ENCODE data around the gene PKP1. TPM values are rescaled to one million over a fixed set of nuclear protein-coding genes. Genes with fewer than 3 reads are reported as not detected.

PKP1 gene
- total and polyA plus RNA-seq, 2 of the 4 experiments (the other 2 are of a cell fraction): 0.18 to 0.36 TPM

DNA sequence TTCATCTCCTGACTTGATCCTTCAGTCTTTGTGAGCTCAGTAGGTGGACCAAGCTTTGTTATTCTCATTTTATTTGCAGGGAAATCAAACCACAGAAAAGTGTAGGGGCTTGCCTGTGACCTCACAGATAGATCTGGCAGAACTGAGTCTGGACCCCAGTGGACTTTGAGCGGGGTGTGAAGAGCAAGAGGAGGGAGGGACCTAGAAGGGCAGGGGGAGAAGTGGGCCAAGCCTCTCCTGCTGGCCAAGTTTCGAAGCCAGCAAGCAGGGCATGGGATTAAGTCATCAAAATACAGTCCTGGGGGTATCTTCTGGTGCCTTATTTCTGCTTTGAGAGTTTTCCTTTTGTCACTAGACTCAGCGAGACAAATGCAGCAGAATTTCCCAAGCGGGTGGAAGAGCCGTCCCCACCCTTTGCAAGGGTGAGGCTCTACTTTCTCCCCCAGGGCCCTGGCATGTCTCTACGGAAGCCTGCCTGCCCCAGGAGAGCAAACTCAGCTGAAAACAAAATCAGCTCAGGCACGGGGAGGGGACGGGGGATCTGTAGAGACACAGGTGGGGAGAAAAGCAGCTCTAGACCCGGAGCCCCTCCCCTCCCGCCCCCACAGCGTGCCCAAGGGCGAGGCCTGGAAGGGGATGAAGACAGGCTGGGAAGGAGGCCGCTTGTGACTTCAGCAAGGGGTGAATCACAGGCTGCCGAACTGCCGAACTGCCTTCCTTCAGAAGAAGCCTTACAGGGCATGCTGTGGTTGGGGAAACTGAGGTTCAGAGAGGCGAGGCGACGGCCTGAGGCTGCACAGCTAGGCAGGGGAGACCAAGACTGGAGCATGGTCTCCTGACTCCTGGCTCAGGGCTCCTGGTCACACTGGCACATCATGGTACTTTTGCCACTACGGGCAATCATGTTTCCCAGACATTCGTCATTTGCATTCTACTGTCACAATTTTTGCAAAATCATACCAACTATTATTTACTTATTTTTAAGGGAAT is 19.2 kb downstream of the PKP1 start:
- ATAC-seq (ENCODE audit: low read depth): no peak
- no TSS peak for BruUV-seq (replicated peaks)
- H4K91ac ChIP-seq (ENCODE audit: insufficient read depth, low read depth, low read length): no peak overlapping the region

More for the DNA sequence above, 19.2 kb downstream of the PKP1 start:
- ChIA-PET CTCF (no interaction called here), POLR2A (ENCODE audit: unreplicated experiment) (no interaction called here)
- Histone ChIP-seq H2BK120ac (ENCODE audit: low read depth, low read length) (no peak overlapping the region), H3K14ac (replicated peaks; ENCODE audit: low read depth, low read length) (no peak overlapping the region), H2AK5ac (ENCODE audit: low read depth, low read length) (no peak overlapping the region), H4K8ac (ENCODE audit: low read depth in 2 of 2, low read length in 2 of 2) (no peak overlapping the region), H3K4me1 (ENCODE audit: control insufficient read depth, insufficient read depth, low read length) (no peaks in the 10 kb centered on the region), H3K27ac (ENCODE audit: insufficient read depth, low read length) (no peak overlapping the region), H4K20me1 (ENCODE audit: insufficient read depth, low read length) (no peaks in the 10 kb centered on the region), H2AK9ac (replicated peaks; ENCODE audit: low read depth, low read length, poor library complexity) (no peak overlapping the region), H3K56ac (ENCODE audit: extremely low read depth, insufficient read depth, low read length) (no peak overlapping the region), H3K18ac (ENCODE audit: low read depth, low read length) (no peak overlapping the region), H3K79me1 (ENCODE audit: low read depth in 1 of 2, low read length in 2 of 2) (no peaks in the 10 kb centered on the region), H2BK15ac (ENCODE audit: low read depth, low read length) (no peak overlapping the region), H3K23ac (ENCODE audit: low read depth, low read length) (no peak overlapping the region), H2AFZ (replicated peaks; ENCODE audit: low read length, poor library complexity) (no peak overlapping the region), H2BK20ac (ENCODE audit: low read depth, low read length) (no peak overlapping the region), H2BK5ac (ENCODE audit: low read depth, low read length, poor library complexity, severe bottlenecking) (no peak overlapping the region), H3K4me3 (ENCODE audit: insufficient read depth, low read depth, low read length) (no peak overlapping the region), H3K4ac (ENCODE audit: low read depth, low read length) (no peak overlapping the region), H4K5ac (ENCODE audit: low read depth, low read length) (no peak overlapping the region), H3K4me2 (ENCODE audit: low read depth, low read length) (no peak overlapping the region), H3K9me3 (ENCODE audit: control insufficient read depth, insufficient read depth, low read length) (no peaks in the 10 kb centered on the region), H3K9ac (ENCODE audit: low read depth, low read length) (no peak overlapping the region), H3K27me3 (ENCODE audit: control insufficient read depth, insufficient read depth, low read length) (peaks cover 73% of the 10 kb centered on the region), H3K9me1 (ENCODE audit: insufficient read depth, low read length) (no peaks in the 10 kb centered on the region), H3K36me3 (ENCODE audit: control insufficient read depth, insufficient read depth, low read length) (no peaks in the 10 kb centered on the region)
- 77% methylated on average over 6 of the region's 20 CpGs; no CpG with 5 or more reads in 1 of the 2 experiments for WGBS, 2 experiments (ENCODE audit: extremely low coverage in 2 of 2, insufficient read length in 1 of 2)
- intact Hi-C loops (cut with micrococcal nuclease): no loop called here
- dilution Hi-C loops (cut with HindIII; ENCODE audit: low sequenced_read_pairs, unreplicated experiment): no loop called here
- no peak for DNase-seq
- in situ Hi-C loops (cut with MboI; ENCODE audit: low sequenced_read_pairs): no loop called here
- TF ChIP-seq MAZ (IDR thresholded peaks at IDR 0.05; ENCODE audit: borderline replicate concordance, low read depth, low read length): no peak

Data from IMR-90 (cell line).